HepG2 (cell line): ENCODE data around the gene CCT7. TPM values are rescaled to one million over a fixed set of nuclear protein-coding genes. Genes with fewer than 3 reads are reported as not detected.

Source experiments
- ATAD3A ChIP-seq: sonication (generic); formaldehyde crosslinking; IDR thresholded peaks from 2 replicates; pipeline ENCODE4 v1.4.0; 2020; ENCODE audit warnings: missing genetic modification reagents
- ATF6 ChIP-seq: sonication (generic); formaldehyde crosslinking; conservative IDR thresholded peaks from 2 replicates; pipeline ENCODE4 v1.4.0; 2020; ENCODE audit warnings: missing genetic modification reagents
- HMG20A ChIP-seq: IDR thresholded peaks from 2 replicates; pipeline ENCODE4 v1.6.1; 2016; ENCODE audit warnings: borderline replicate concordance
- KDM5B ChIP-seq: sonication (generic); formaldehyde crosslinking; IDR thresholded peaks from 2 replicates; pipeline ENCODE4 v1.4.0; 2020; ENCODE audit warnings: missing genetic modification reagents, mild to moderate bottlenecking, borderline replicate concordance
- RAD51 ChIP-seq: fragments of 450-650 bp; IDR thresholded peaks from 2 replicates; pipeline ENCODE4 v1.6.1; 2016; ENCODE audit warnings: borderline replicate concordance
- SIX1 ChIP-seq: sonication (generic); formaldehyde crosslinking; IDR thresholded peaks from 2 replicates; pipeline ENCODE4 v1.4.0; 2020; ENCODE audit warnings: missing genetic modification reagents, borderline replicate concordance
- STAT5B ChIP-seq: sonication (generic); formaldehyde crosslinking; IDR thresholded peaks from 2 replicates; pipeline ENCODE4 v1.4.0; 2020; ENCODE audit warnings: missing genetic modification reagents
- THAP11 ChIP-seq: IDR thresholded peaks from 2 replicates; pipeline ENCODE4 v1.6.1; 2016; ENCODE audit warnings: missing biosample characterization, missing genetic modification reagents
- TRIM24 ChIP-seq: sonication (generic); formaldehyde crosslinking; IDR thresholded peaks from 2 replicates; pipeline ENCODE4 v1.8.0; 2022; ENCODE audit warnings: mild to moderate bottlenecking, missing genetic modification reagents
- XRCC5 ChIP-seq: fragments of 200-400 bp; formaldehyde crosslinking; optimal IDR thresholded peaks from 2 replicates; pipeline ENCODE3; 2017; ENCODE audit warnings: mild to moderate bottlenecking, low read length
- ZNF124 ChIP-seq: sonication (generic); formaldehyde crosslinking; IDR thresholded peaks from 2 replicates; pipeline ENCODE4 v1.4.0; 2020; ENCODE audit warnings: missing genetic modification reagents
- ZNF143 ChIP-seq: sonication (generic); formaldehyde crosslinking; IDR thresholded peaks from 2 replicates; pipeline ENCODE4 v1.4.0; 2020; ENCODE audit warnings: missing genetic modification reagents
- ZNF180 ChIP-seq: sonication (generic); formaldehyde crosslinking; IDR thresholded peaks from 2 replicates; pipeline ENCODE4 v1.4.0; 2020; ENCODE audit warnings: low read depth, missing genetic modification reagents, borderline replicate concordance
- ZNF34 ChIP-seq: sonication (generic); formaldehyde crosslinking; IDR thresholded peaks from 2 replicates; pipeline ENCODE4 v1.4.0; 2020; ENCODE audit warnings: mild to moderate bottlenecking, missing genetic modification reagents, borderline replicate concordance
- ZNF441 ChIP-seq: sonication (generic); formaldehyde crosslinking; IDR thresholded peaks from 2 replicates; pipeline ENCODE4 v1.7.0; 2021; ENCODE audit warnings: missing genetic modification reagents, borderline replicate concordance
- ZNF557 ChIP-seq: sonication (generic); formaldehyde crosslinking; IDR thresholded peaks from 2 replicates; pipeline ENCODE4 v1.4.0; 2020; ENCODE audit warnings: missing genetic modification reagents
- ZNF605 ChIP-seq: sonication (generic); formaldehyde crosslinking; IDR thresholded peaks from 2 replicates; pipeline ENCODE4 v1.8.0; 2022; ENCODE audit warnings: mild to moderate bottlenecking, missing genetic modification reagents
- ZNF614 ChIP-seq: IDR thresholded peaks from 2 replicates; pipeline ENCODE4 v1.6.1; 2018; ENCODE audit warnings: missing biosample characterization, missing genetic modification reagents, inconsistent platforms, borderline replicate concordance
- ZNF720 ChIP-seq: sonication (generic); formaldehyde crosslinking; IDR thresholded peaks from 2 replicates; pipeline ENCODE4 v1.4.0; 2020; ENCODE audit warnings: missing genetic modification reagents
- ZNF775 ChIP-seq: sonication (generic); formaldehyde crosslinking; IDR thresholded peaks from 2 replicates; pipeline ENCODE4 v1.4.0; 2020; ENCODE audit warnings: missing genetic modification reagents, mild to moderate bottlenecking, moderate library complexity, borderline replicate concordance
- polyA plus RNA-seq, 8 experiments: library from polyadenylated mRNA; depleted of rRNA in 3 of 8; stranded (reverse) in 7 of 8; unstranded in 1 of 8; fragments of >200 nt; fragmentation: Illumina TruSeq in 4 of 8; extraction: Trizol in 4 of 8; gene quantifications; 2 replicates each; pipeline versions ENCODE4 v1.2.1 to v1.2.3, GENCODE V29; 2011 to 2016; ENCODE audit warnings: low read depth in 4 of 8, missing spikeins in 1 of 8, mixed read lengths in 1 of 8; ENCODE audit not compliant: insufficient read depth in 1 of 8
- total RNA-seq, 5 experiments: library from RNA; depleted of rRNA; stranded (reverse); fragments of >200 nt; fragmentation: Illumina TruSeq; extraction: Trizol; gene quantifications; 2 replicates each; pipeline ENCODE4 v1.2.3, GENCODE V29; 2016; ENCODE audit warnings: low read depth in 1 of 5
- TF ChIP-seq, protein P1 (sequence below): sonication (generic); formaldehyde crosslinking; IDR thresholded peaks from 2 replicates; pipeline ENCODE4 v1.8.0; 2022; ENCODE audit warnings: missing genetic modification reagents, mild to moderate bottlenecking, inconsistent platforms, borderline replicate concordance

CCT7 gene
- total and polyA plus RNA-seq, 2 of the 13 experiments (the other 11 are each of a cell fraction or from before 2014, with no cell fraction given): 347 to 517 TPM

- 0 out of 2 replicates have a peak, but pooled peaks have one; percentile 28 for TF ChIP-seq ZNF557
- TF ChIP-seq ZNF34 (CRISPR knock-in tag): no peak
- peak; percentile 53; the same call in 1 of the 2 replicates for TF ChIP-seq ZNF180 (CRISPR knock-in tag)
- TF ChIP-seq ZNF605 (CRISPR knock-in tag): peak; percentile 65; the same call in 1 of the 2 replicates
- peak; percentile 93 for TF ChIP-seq ZNF143
- TF ChIP-seq ZNF441: peak; percentile 72; the same call in 1 of the 2 replicates
- TF ChIP-seq XRCC5: peak; percentile 72
- TF ChIP-seq, protein P1, sequence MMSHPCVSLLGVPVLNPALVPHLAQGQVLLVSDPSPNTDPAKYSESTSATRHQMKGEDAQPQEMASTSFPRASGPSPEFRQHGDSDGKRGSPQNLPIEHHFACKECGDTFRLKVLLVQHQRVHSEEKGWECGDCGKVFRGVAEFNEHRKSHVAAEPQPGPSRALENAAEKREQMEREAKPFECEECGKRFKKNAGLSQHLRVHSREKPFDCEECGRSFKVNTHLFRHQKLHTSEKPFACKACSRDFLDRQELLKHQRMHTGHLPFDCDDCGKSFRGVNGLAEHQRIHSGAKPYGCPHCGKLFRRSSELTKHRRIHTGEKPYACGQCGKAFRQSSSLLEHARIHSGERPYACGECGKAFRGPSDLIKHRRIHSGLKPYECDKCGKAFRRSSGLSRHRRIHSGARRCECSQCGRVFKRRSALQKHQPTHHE (CRISPR knock-in tag): no peak
- no peak for TF ChIP-seq ATF6 (CRISPR knock-in tag)
- peak; percentile 90 for TF ChIP-seq KDM5B (CRISPR knock-in tag)
- peak; percentile 48; the same call in 1 of the 2 replicates for TF ChIP-seq SIX1 (CRISPR knock-in tag)
- TF ChIP-seq TRIM24: no peak
- TF ChIP-seq ZNF614 (CRISPR knock-in tag): no peak
- no peak for TF ChIP-seq ZNF720
- no peak; the same call in 1 of the 2 replicates for TF ChIP-seq HMG20A (CRISPR knock-in tag)
- peak; percentile 3; the same call in 1 of the 2 replicates for TF ChIP-seq ZNF775 (CRISPR knock-in tag)
- TF ChIP-seq ATAD3A (CRISPR knock-in tag): no peak
- peak; percentile 96 for TF ChIP-seq THAP11 (CRISPR knock-in tag)
- no peak; the same call in 1 of the 2 replicates for TF ChIP-seq STAT5B (CRISPR knock-in tag)
- no peak for TF ChIP-seq RAD51
- peak; percentile 72 for TF ChIP-seq ZNF124
Observed at GRCh38 chr2:73233932-73234832, at the start of gene CCT7 (continued).
